GM12801 (cell line): Measurements from ENCODE around the gene ZNF502.

Source experiments
- TF ChIP-seq, protein P1 (sequence below): IDR thresholded peaks from one replicate; pipeline ENCODE4 v1.5.1; 2011; ENCODE audit warnings: control low read depth; ENCODE audit not compliant: insufficient read length; ENCODE audit errors: extremely low read depth

The ZNF502 gene

DNA sequence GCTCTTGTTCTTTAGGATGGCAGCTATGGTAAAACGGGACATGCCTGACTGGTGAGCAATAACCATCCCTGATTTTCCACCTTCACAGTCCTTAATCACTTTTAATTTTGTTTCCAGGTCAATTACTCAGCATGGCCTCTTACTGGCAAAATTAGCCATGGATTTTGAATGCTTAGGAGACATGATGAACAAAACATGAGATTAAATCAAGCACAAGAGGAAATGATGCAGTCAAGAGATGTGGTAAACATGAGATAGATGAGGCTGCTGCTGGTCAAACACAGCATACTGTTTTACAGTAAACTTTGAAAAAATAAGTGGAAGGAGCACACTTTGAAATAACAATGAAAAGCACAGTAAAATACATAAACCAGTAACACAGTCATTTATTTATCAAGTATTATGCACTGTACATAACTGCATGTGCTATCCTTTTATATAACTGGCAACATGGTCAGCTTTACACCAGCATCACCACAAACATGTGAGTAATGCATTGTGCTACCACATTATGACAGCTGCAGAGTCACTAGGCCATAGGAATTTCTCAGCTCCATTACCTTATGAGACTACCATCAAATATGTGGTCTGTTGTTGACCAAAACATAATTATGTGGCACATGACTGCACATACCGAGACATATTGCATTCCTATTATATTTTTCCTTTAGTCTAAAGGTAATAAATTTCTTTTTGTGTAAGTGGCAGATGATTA lies 30.1 kb upstream of the ZNF502 start:
- TF ChIP-seq, protein P1, sequence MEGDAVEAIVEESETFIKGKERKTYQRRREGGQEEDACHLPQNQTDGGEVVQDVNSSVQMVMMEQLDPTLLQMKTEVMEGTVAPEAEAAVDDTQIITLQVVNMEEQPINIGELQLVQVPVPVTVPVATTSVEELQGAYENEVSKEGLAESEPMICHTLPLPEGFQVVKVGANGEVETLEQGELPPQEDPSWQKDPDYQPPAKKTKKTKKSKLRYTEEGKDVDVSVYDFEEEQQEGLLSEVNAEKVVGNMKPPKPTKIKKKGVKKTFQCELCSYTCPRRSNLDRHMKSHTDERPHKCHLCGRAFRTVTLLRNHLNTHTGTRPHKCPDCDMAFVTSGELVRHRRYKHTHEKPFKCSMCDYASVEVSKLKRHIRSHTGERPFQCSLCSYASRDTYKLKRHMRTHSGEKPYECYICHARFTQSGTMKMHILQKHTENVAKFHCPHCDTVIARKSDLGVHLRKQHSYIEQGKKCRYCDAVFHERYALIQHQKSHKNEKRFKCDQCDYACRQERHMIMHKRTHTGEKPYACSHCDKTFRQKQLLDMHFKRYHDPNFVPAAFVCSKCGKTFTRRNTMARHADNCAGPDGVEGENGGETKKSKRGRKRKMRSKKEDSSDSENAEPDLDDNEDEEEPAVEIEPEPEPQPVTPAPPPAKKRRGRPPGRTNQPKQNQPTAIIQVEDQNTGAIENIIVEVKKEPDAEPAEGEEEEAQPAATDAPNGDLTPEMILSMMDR: no peak

DNA sequence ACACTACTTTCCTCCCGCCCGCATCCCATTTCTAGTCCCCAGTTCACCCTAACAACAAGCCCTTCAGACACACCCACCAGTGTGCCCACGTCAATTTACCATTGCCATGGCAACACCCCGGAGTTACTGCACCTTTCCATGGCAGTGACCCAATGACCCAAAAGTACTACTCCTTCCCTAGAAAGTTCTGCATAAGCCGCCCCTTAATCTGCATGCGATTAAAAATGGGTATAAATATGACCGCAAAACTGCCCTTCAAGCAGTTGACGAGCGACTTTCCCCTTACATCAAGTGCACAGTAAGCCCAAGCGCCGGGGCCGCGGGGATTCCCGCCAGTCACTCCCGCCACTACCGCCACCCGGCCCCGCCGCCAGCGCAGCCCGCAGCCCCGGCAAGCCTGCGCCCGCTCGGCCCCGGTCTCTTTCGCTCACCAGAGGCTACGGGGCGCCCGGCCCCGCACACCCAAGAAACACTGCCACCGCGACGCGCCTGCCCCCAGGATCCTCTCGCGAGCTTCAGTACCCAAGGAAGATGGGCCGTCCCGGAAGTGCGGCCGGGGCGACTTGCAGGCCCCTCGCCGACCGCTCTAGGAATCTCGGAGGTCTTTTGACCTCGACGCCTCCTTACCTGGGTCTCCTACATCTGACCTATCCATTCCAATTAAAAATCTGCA lies 27.2 kb upstream of the ZNF502 start:
- TF ChIP-seq, protein P1: no peak

DNA sequence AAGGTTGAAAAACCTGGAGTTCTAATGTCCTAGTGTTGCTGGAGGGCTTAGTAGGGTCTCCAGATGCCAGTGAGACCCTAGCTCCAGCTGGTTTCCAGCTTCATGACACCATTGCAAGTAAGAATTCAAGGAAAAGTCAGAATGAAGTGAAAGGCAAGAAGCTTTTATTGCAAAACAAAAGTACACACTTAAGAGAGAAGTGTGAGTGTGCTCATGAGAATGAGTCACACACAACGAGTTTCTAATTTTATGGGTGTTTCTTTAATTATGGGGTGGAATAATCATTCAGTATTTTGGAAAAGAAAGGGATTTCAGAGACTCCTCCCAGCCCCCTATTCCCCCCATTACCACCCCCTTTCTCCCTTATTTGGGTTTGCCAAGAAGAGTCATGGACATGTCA lies 24.6 kb upstream of the ZNF502 start:
- TF ChIP-seq, protein P1: no peak

DNA sequence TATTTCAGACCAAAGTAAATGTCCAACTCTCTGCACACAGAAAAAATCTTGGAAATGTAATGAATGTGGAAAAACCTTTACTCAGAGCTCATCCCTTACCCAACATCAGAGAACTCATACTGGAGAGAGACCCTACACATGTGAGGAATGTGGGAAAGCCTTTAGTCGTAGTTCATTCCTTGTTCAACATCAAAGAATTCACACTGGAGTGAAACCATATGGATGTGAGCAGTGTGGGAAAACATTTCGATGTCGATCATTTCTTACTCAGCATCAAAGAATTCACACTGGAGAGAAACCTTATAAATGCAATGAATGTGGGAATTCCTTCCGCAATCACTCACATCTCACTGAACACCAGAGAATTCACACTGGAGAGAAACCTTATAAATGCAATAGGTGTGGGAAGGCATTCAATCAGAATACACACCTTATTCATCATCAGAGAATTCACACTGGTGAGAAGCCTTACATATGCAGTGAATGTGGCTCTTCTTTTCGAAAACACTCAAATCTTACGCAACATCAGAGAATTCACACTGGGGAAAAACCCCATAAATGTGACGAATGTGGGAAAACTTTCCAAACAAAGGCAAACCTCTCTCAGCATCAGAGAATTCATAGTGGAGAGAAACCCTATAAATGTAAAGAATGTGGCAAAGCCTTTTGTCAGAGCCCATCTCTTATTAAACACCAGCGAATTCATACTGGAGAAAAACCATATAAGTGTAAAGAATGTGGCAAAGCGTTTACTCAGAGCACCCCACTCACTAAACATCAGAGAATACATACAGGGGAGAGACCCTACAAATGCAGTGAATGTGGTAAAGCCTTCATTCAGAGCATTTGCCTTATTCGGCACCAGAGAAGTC lies 9.0 kb downstream of the ZNF502 start:
- TF ChIP-seq, protein P1: no peak

DNA sequence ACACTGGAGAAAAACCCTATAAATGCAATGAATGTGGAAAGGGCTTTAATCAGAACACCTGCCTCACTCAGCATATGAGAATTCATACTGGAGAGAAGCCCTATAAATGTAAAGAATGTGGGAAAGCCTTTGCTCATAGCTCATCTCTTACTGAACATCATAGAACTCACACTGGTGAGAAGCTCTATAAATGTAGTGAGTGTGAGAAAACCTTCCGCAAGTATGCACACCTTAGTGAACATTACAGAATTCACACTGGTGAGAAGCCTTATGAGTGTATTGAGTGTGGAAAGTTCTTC lies 9.6 kb downstream of the ZNF502 start:
- TF ChIP-seq, protein P1: no peak

DNA sequence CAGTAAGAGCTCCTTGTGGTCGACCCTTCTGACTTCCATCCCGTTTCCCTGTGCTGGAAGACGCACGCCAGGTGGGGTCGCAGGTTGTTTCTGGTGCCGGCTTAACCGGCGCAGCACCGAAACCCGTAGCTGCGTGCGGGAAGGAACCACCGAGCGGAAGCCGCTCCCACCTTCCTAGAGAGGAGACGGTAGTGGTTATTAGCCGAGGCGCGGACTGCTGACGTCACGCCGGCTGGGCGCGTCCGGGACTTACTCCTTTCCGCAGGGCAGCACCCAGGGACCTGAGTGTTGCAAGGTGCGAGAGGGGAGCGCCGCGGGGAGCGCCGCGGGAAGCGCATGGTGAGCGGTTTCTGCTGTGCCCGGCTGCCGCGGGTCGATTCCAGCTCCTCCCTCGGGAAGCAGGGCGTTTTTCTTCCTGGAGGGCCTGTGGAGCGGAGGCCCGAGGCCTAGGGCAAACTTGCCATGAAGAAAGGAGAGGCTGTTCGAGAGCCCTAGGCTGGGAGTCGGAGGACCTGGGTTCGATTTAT lies 17.0 kb downstream of the ZNF502 start, which contains the start of gene ZNF501:
Gene ZNF501, plus strand, starts transcription at position 252 of the 527 bp plus-strand sequence. CDS start 4,787 bp downstream, outside the sequence.
- TF ChIP-seq, protein P1: no peak

DNA sequence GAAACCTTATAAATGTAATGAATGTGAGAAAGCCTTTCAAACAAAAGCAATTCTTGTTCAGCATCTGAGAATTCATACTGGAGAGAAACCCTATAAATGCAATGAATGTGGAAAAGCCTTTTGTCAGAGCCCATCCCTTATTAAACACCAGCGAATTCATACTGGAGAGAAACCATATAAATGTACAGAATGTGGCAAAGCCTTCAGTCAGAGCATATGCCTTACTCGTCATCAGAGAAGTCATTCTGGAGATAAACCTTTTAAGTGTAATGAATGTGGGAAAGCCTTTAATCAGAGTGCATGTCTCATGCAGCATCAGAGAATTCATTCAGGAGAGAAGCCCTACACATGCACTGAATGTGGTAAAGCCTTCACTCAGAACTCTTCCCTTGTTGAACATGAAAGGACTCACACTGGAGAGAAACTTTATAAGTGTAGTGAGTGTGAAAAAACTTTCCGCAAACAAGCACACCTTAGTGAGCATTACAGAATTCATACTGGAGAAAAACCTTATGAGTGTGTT lies 22.2 kb downstream of the ZNF502 start:
- TF ChIP-seq, protein P1: no peak
